WERI-Rb-1 (cell line): ENCODE measurements around the gene ULK4.
"Not testable (repeated sequence)": the region's sequence is repeated elsewhere in the genome, so short reads cannot be mapped to it uniquely, and the experiment has no call there.

Experiments
- DNase-seq: peaks from one replicate; pipeline ENCODE4 v3.0.0-alpha.2; 2020
- H3K27ac ChIP-seq: fragments of 250-450 bp; sonication (Bioruptor Pico); 2 replicates; pipeline ENCODE4 v1.5.1; 2020; ENCODE audit warnings: mild to moderate bottlenecking, moderate library complexity
- H3K27me3 ChIP-seq: fragments of 250-450 bp; sonication (Bioruptor Pico); 2 replicates; pipeline ENCODE4 v1.5.1; 2021; ENCODE audit warnings: mild to moderate bottlenecking, low read depth, moderate library complexity; ENCODE audit not compliant: insufficient read depth, severe bottlenecking
- H3K36me3 ChIP-seq: fragments of 250-450 bp; sonication (Bioruptor Pico); 2 replicates; pipeline ENCODE4 v1.5.1; 2020; ENCODE audit warnings: mild to moderate bottlenecking, moderate library complexity
- H3K4me3 ChIP-seq: 2 replicates; pipeline ENCODE4 v1.5.1; 2011; ENCODE audit warnings: low read depth, mild to moderate bottlenecking, control low read depth, low read length
- H3K9me3 ChIP-seq: fragments of 250-450 bp; sonication (Bioruptor Pico); 2 replicates; pipeline ENCODE4 v1.5.1; 2021; ENCODE audit warnings: mild to moderate bottlenecking, moderate library complexity; ENCODE audit not compliant: severe bottlenecking
- CTCF ChIP-seq: IDR thresholded peaks from 2 replicates; pipeline ENCODE4 v1.5.1; 2011; ENCODE audit warnings: low read depth, mild to moderate bottlenecking, control low read depth, inconsistent platforms, low read length

ULK4 gene

DNA sequence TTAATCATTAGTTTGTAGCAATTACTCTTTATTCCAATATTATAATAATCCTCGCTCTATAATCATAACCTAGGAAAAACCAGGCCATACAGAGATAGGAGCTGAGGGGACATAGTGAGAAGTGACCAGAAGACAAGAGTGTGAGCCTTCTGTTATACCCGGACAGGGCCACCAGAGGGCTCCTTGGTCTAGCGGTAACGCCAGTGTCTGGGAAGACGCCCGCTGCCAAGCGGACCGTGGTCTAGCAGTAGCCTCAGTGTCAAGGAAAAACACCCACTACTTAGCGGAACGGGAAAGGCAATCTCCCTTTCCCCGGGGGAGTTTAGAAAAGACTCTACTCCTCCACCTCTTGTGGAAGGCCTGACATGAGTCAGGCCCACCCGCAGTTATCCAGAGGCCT, 266.1 kb downstream of the ULK4 start:
- not testable (repeated sequence) for H3K27me3 ChIP-seq, H3K9me3 ChIP-seq, H3K36me3 ChIP-seq, H3K4me3 ChIP-seq, H3K27ac ChIP-seq
- TF ChIP-seq CTCF, result peak; percentile 46; the same call in 1 of the 2 replicates
- peak; percentile 55 for DNase-seq

DNA sequence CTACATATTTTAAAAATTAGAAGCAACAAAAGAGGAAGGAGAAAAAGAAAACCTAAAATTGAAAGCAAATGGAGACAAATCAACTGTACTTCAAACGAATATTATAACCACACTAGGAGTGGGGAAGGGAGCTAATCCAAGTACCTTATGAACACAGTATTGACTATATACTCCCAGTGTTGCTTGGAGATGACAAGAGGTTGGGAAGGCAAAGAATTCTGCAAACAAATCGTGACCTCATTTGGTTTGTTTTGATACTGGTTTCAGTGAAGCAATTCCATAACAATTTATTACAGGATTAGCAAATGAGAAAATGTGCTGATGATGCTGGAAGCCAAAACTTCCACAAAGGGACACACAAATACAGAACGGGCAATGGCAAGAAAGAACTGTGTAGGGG, 268.1 kb downstream of the ULK4 start:
- Histone ChIP-seq H3K4me3 (no peak overlapping the region), H3K27ac (no peak overlapping the region), H3K27me3 (no peaks in the 10 kb centered on the region), H3K9me3 (no peaks in the 10 kb centered on the region), H3K36me3 (no peaks in the 10 kb centered on the region)
- DNase-seq, result no peak
- TF ChIP-seq CTCF, result no peak

- no peak overlapping the region for H3K4me3 ChIP-seq
- H3K36me3 ChIP-seq, result no peaks in the 10 kb centered on the region
- no peaks in the 10 kb centered on the region for H3K27me3 ChIP-seq
- DNase-seq, result no peak
- no peaks in the 10 kb centered on the region for H3K9me3 ChIP-seq
- no peak overlapping the region for H3K27ac ChIP-seq
- no peak for TF ChIP-seq CTCF
Observed at GRCh38 chr3:41690766-41691563, 270.9 kb downstream of the ULK4 start.

DNA sequence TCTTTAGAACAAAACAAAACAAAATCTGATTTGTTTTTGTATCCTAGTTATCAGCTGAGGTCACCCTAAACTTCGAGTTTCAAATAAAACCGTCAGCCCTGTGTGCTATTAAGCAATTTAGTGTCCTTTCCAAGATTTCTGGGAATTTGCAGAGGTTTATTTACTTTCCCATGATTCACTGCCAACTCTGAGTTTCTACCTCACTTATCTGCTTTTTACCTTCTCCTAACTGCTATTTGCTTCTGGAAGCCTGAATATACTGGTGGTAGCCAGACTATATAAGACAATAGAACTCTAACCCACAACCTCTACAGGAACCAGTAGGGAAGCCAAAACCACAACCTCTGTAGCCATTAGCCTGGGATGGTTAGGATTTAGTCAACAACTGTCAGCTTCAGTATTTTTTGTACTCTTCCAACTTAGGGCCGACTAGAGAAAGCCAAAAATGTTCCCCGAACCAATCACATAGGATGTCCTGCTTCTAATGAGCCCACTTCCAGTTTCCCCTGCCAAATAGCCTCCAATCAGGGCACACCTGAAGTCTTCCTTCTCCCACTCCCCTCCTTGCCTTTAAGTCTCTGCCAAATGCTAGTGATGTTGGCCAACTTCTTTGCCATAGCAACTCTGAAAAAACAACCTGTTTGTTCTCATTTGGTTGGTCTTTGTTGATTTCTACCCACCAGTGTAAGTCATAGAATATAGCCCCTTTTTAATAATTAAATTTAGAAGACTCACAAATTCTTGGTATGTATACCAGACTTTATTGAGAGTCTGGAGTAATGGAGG, 273.1 kb downstream of the ULK4 start:
- Histone ChIP-seq H3K27ac (no peak overlapping the region), H3K9me3 (no peaks in the 10 kb centered on the region), H3K27me3 (no peaks in the 10 kb centered on the region), H3K4me3 (no peak overlapping the region), H3K36me3 (no peaks in the 10 kb centered on the region)
- no peak for TF ChIP-seq CTCF
- no peak for DNase-seq

DNA sequence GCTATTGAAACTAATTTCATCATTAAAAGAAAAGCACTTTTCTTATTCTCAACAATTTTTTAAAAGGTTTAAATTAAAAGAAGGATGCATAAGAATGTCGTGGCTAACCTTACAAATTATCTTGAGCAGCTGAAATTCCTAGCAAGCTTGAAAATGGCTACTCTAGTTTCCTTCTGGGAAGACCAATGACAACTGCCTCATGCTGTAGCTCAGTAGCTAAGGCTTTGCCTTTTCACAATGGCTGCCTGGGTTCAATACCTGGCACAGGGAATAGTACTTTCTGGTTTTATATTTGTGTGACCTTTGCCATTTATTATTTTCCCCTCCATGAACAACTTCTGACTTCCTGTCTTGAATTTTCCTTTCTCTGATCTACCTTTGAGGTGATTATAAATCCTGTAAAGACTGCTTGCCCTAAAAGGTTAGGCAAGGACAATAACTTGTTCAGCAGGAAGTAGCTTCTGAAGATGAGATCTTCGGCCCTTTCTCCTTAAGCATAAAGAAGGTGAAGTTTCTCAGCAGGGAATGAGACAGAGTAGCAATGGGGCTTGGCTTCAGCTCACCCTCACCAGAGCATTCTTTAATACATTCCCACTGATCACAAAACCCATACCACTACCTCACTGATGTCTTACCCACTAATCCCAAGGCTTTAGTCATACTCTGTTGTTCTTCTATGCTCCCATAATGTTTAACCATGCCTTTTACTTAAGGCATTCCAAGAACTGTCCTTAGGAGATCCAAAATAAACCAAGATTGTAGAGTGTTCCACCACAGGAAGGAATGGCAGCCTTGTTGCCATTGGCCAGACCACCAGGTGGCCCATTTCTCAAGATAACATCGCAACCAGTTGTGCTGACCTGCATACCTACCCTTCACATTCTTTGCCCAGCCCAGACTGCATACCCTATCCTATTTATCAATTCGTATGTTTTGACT, 276.8 kb downstream of the ULK4 start:
- Histone ChIP-seq H3K4me3 (no peak overlapping the region), H3K27ac (no peak overlapping the region), H3K36me3 (no peaks in the 10 kb centered on the region), H3K9me3 (no peaks in the 10 kb centered on the region), H3K27me3 (no peaks in the 10 kb centered on the region)
- no peak for TF ChIP-seq CTCF
- DNase-seq, result no peak
